Mucosa of descending colon (tissue), 3 donors: ENCODE results near the gene EPHX1. TPM values are rescaled to one million over a fixed set of nuclear protein-coding genes. Genes with fewer than 3 reads are reported as not detected.

ENCODE experiments used
- ATAC-seq: fragments of 200-7000 bp; cut with Tn5 transposase; one replicate; pipeline ENCODE4 v1.9.1; 2020; ENCODE audit warnings: mild to moderate bottlenecking, moderate library complexity
- DNase-seq, 3 donors: peaks; one replicate each; pipeline ENCODE4 v3.0.0-alpha.2; 2020
- H3K36me3 ChIP-seq: fragments of 200-600 bp; one replicate; pipeline ENCODE4 v1.8.0; 2021; ENCODE audit warnings: low read depth, mild to moderate bottlenecking
- H3K4me1 ChIP-seq: fragments of 200-600 bp; one replicate; pipeline ENCODE4 v1.8.0; 2021; ENCODE audit warnings: low read depth, mild to moderate bottlenecking
- H3K4me3 ChIP-seq: fragments of 200-600 bp; one replicate; pipeline ENCODE4 v1.8.0; 2021; ENCODE audit warnings: mild to moderate bottlenecking
- H3K9me3 ChIP-seq: fragments of 200-600 bp; one replicate; pipeline ENCODE4 v1.8.0; 2021; ENCODE audit warnings: mild to moderate bottlenecking
- CTCF ChIP-seq: fragments of 200-600 bp; IDR thresholded peaks from one replicate; pipeline ENCODE4 v1.8.0; 2022; ENCODE audit warnings: antibody characterized with exemption, mild to moderate bottlenecking
- intact Hi-C, 2 donors: fragments of 100-400 bp; cut with DNase I in 1 of 2; cut with micrococcal nuclease in 1 of 2; formaldehyde crosslinking; loops; one replicate each; pipeline versions ENCODE4 v1.11.0 to v1.11.1; 2022; cut with DNase I, micrococcal nuclease
- total RNA-seq, 3 donors: library from RNA; stranded (reverse); fragmentation: NEBNext Ultra II Directional in 2 of 3; extraction: Animal tissue kit (Norgen Biotek cat#: 25700) in 2 of 3; gene quantifications; one replicate each; pipeline versions ENCODE4 v1.2.1 to v1.2.4, GENCODE V29; 2021 to 2023
- donor health status: DM: no; HTN: no; CAD: no; lungs with moderate emphysema.
- donor health status: DM: no; HTN: no; CAD: no.
- donor health status: DM: no; HTN: yes; CAD: no.

The EPHX1 gene
- total RNA-seq, 3 donors from 2014 or later = 48.8 to 86.3 (median 68.0) TPM

GRCh38 chr1:225825607-225826007, 15.7 kb downstream of the EPHX1 start:
- H3K9me3 ChIP-seq = no peaks in the 10 kb centered on the region
- no peak for TF ChIP-seq CTCF
- H3K4me3 ChIP-seq = no peak overlapping the region
- H3K36me3 ChIP-seq = no peaks in the 10 kb centered on the region
- ATAC-seq (peak; percentile 12), DNase-seq (peak in 1 of 3 donors; percentile 34)
- intact Hi-C loops = no loop called here
- peaks cover 2% of the 10 kb centered on the region for H3K4me1 ChIP-seq

DNA sequence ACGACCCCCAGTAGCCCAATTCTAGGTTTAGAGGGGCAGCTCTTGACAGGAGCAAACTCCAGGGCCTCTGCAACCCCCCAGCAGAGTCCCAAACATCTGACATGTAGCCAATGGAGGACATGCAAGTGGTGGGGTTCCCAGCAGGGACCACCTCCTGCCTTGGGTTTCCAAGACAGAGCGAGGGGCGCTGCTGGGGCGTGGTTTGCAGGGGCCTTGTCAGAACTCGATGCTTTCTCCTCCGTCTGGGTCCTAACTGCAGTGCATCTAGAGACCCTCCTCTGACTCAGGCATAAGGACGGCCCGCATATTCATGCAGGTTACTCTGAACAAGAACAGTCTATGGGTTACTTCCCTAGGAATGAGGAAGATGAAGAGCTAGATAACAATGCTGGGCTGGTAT, 17.2 kb downstream of the EPHX1 start:
- no peak for TF ChIP-seq CTCF
- Histone ChIP-seq H3K36me3 (no peaks in the 10 kb centered on the region), H3K9me3 (no peaks in the 10 kb centered on the region), H3K4me1 (no peaks in the 10 kb centered on the region), H3K4me3 (no peak overlapping the region)
- ATAC-seq (no peak), DNase-seq (peak in 1 of 3 donors; percentile 12)
- intact Hi-C loops = no loop called here

GRCh38 chr1:225828706-225829345, 18.9 kb downstream of the EPHX1 start:
- peak in 1 of 3 donors; percentile 46 for DNase-seq
- intact Hi-C loops = no loop called here
- Histone ChIP-seq H3K4me3 (no peak overlapping the region), H3K9me3 (no peaks in the 10 kb centered on the region), H3K36me3 (peaks cover 4% of the 10 kb centered on the region), H3K4me1 (no peaks in the 10 kb centered on the region)
- no peak for ATAC-seq
- TF ChIP-seq CTCF = no peak

DNA sequence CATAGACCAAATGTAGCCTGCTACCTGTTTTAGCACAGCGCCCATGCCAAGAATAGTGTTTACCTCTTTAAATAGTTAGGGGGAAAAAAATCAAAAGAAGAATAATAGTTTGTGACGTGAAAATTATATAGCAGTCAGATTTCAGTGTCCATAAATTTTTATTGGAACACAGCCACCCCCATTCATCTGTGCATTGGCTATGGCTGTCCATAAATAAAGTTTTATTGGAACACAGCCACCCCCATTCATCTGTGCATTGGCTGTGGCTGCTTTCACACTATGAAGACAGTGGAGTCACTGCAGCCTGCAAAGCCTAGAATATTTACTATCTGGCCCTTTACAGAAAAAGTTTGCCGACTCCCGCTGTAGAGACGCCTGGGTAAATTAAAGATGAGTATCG, 20.9 kb downstream of the EPHX1 start:
- ATAC-seq = no peak
- no peaks in the 10 kb centered on the region for H3K4me1 ChIP-seq
- H3K36me3 ChIP-seq = peaks cover 4% of the 10 kb centered on the region
- TF ChIP-seq CTCF = no peak
- DNase-seq = no peak
- intact Hi-C loops = no loop called here
- no peak overlapping the region for H3K4me3 ChIP-seq
- H3K9me3 ChIP-seq = no peaks in the 10 kb centered on the region

DNA sequence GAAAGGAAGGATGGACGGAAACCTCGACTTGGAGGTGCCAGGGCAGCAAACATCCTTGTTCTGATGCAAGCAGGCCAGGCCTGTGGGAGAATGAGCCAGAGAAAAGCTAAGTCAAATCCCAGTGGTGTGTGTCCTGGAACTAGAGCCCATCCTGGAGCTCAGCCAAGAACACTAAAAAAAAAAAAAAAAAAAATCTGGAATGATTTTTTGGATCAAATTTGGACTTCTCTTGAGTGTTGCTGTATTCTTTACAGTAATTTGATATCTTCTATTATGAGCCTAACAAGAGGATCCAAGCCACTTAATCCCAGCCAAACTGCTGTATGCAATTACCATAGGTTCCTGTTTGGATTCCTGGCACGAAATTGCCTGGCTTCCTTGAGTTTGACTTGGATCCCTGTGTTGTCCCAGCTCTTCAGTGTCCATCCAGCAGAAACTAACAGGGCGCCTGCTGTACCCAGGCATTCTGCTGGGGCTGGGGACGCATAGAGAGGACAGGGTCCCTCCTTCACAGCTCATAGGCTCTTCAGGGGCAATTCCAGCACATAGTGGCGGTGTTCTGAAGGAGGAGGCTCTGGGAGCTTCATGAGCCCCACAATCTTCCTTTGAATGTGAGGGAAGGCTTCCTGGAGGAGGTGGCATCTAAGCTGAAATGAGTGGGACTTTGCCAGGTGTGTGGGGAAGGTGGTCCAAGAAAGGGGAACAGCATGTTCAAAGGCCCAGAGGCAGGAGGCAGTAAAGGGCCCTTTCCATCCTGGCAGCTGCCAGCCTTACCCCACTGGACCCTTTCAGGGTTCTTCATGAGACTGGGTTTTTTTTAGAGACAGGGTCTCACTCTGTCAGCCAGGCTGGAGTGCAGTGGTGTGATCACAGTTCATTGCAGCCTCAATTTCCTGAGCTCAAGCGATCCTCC, 24.7 kb downstream of the EPHX1 start:
- Histone ChIP-seq H3K4me1 (no peaks in the 10 kb centered on the region), H3K4me3 (no peak overlapping the region), H3K36me3 (peaks cover 4% of the 10 kb centered on the region), H3K9me3 (no peaks in the 10 kb centered on the region)
- intact Hi-C loops = no loop called here
- peak; percentile 40 for ATAC-seq
- TF ChIP-seq CTCF = no peak
- DNase-seq = peak in 1 of 3 donors; percentile 53
